GM12865 (cell line): ENCODE data around the gene CEP128.

Experiments
- DNase-seq: peaks from one replicate; pipeline ENCODE4 v3.0.0; 2010; ENCODE audit warnings: low read depth
- H3K4me3 ChIP-seq: 2 replicates; pipeline ENCODE4 v1.5.1; 2011; ENCODE audit warnings: mild to moderate bottlenecking, low read depth, low read length, control low read depth
- TF ChIP-seq, protein P1 (sequence below): IDR thresholded peaks from 2 replicates; pipeline ENCODE4 v1.5.1; 2011; ENCODE audit warnings: low read length, control low read depth, low read depth, inconsistent platforms; ENCODE audit not compliant: insufficient read depth; ENCODE audit errors: missing control alignments

CEP128 gene

DNA sequence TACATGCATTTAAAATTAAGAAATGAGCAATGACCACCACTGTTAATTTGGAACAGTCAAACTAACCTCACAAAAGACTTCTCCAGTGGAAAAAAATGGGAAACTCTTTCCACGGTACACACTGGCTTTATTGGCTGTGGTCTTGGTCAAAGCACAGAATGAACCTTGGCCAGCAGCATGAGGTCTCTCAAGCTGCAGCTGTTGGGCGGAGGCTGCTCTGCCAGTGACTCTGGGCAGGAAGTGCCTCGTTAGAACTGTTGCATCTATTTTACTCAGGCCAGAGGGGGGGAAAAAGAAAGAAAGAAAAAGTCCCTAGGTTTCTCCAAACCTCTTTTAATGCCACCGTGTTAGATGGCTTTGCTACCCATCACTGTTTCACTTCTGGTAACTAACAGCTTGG, 450.4 kb downstream of the CEP128 start:
- TF ChIP-seq, protein P1, sequence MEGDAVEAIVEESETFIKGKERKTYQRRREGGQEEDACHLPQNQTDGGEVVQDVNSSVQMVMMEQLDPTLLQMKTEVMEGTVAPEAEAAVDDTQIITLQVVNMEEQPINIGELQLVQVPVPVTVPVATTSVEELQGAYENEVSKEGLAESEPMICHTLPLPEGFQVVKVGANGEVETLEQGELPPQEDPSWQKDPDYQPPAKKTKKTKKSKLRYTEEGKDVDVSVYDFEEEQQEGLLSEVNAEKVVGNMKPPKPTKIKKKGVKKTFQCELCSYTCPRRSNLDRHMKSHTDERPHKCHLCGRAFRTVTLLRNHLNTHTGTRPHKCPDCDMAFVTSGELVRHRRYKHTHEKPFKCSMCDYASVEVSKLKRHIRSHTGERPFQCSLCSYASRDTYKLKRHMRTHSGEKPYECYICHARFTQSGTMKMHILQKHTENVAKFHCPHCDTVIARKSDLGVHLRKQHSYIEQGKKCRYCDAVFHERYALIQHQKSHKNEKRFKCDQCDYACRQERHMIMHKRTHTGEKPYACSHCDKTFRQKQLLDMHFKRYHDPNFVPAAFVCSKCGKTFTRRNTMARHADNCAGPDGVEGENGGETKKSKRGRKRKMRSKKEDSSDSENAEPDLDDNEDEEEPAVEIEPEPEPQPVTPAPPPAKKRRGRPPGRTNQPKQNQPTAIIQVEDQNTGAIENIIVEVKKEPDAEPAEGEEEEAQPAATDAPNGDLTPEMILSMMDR, result no peak
- H3K4me3 ChIP-seq, result no peak overlapping the region
- DNase-seq, result peak; percentile 47

DNA sequence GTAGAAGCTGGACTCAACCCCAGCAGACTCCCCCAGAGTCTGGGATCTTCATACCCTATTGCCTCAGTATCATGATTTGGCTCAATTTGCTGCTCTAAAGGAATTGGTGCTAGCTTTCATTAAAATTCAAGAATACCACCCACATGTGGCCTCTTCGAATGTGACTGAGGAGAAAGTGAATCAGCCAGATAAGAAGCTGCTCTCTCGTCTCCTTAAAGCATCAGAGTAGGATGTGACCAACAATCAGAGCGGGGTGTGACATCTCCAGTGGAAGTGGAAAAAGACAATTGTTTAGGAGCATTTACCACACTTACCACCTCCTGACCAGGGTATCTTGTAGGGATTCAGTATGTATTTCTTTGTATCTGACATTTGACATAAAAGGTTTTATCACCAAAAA, 452.0 kb downstream of the CEP128 start:
- H3K4me3 ChIP-seq, result no peak overlapping the region
- DNase-seq, result no peak
- TF ChIP-seq, protein P1, result no peak

- DNase-seq, result no peak
- no peak overlapping the region for H3K4me3 ChIP-seq
- TF ChIP-seq, protein P1, result no peak
Measured at GRCh38 chr14:80485764-80486163, 455.8 kb downstream of the CEP128 start.

DNA sequence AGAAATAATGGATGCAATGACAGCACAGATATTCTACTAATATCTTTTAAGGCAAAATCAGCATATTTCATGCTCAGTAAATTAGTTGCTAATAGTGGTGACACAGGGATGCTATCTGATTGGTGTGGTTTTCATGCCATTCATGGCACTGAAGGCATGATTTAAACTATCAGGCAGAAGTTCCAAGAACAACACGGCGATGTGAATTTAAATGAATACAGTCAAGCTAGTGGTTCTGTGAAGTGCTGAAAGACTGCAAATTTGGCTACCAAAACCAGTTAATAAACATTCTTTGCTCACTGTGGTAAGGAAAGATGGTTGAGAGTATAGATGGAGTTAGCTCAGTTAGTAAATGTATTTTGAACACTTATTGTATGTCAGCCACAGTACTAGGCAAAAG, 458.2 kb downstream of the CEP128 start:
- DNase-seq, result no peak
- no peak overlapping the region for H3K4me3 ChIP-seq
- TF ChIP-seq, protein P1, result no peak

GRCh38 chr14:80477388-80478160, 464.0 kb downstream of the CEP128 start:
- TF ChIP-seq, protein P1, result no peak
- no peak for DNase-seq
- no peak overlapping the region for H3K4me3 ChIP-seq

- TF ChIP-seq, protein P1, result no peak
- no peak for DNase-seq
- no peak overlapping the region for H3K4me3 ChIP-seq
Measured at GRCh38 chr14:80475074-80475473, 466.5 kb downstream of the CEP128 start.
